ENCODE measurements around the gene GGCX.

- no peak for TF ChIP-seq PKNOX1 (IDR thresholded peaks at IDR 0.05)
- TF ChIP-seq BHLHE40 (IDR thresholded peaks at IDR 0.05; ENCODE audit: borderline replicate concordance): no peak
- TF ChIP-seq FOXM1 (IDR thresholded peaks at IDR 0.05; ENCODE audit: borderline replicate concordance): no peak
- no peak for TF ChIP-seq FOXK2 (IDR thresholded peaks at IDR 0.05)
- no peak for TF ChIP-seq TARDBP (IDR thresholded peaks at IDR 0.05)
- TF ChIP-seq FOXA1 (IDR thresholded peaks at IDR 0.05): no peak
- TF ChIP-seq ARNT (IDR thresholded peaks at IDR 0.05): no peak
- TF ChIP-seq ZNF384 (IDR thresholded peaks at IDR 0.05): no peak
These were observed 2.9 kb upstream of the GGCX start for GRCh38 chr2:85564144-85564563.

Measured in HEK293T (cell line).